NCI-H748 (cell line): ENCODE measurements around the gene RAD54L2.
"Not testable (repeated sequence)": the region's sequence is repeated elsewhere in the genome, so short reads cannot be mapped to it uniquely, and the experiment has no call there.

Experiments used
- DNase-seq: peaks from one replicate; lab custom pipeline; 2025; ENCODE audit not compliant: unreplicated experiment; lab: John Stamatoyannopoulos, UW

Gene RAD54L2

DNA sequence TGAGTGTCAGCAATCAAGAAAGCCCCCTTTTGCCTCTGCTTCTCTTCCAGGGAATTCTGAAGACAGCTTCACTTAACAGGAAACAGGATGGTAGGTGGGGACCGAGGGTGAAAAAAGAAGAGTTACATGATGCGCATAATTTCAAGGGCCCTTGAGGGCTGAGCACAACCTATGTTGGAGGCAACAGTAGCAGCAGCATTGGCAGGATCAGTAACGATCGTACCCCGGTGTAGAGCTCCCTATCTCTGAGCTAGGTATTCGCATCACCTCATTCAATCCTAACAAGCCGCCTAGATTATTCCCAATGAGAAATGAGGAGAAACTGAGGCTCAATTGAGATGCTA lies 432 bp upstream of the RAD54L2 start:
- peak; percentile 55 for DNase-seq

DNA sequence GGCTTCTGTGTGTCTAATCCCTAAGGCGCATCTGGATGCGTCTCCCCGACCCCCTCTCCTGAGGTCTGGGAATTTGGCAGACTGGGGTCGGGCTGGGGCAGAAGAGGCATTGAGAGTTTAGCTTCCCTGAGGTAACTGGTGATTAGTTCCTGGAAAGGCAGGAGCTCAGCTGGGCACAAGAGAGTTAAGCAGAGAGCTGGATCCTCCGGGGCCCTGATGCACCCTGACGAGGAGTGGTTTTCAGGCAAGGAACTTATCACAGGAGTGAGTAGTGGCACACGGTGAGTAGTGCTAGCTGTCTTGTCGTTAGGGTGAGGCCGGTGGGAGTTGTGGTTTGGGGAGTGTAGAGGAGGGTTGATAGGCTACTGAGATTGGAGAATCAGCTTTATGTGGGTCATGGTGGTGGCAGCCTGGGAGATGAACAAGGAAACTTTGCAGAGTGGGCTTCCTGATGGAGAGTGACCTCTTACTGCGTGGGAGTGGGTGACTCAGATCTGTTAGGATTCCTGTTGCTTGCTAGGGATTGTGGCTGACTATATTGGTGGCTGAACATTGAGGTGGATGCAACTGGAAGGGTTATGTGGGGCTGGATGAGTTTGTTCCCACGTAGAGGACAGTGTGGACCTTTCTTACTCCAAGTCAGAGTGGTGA lies 897 bp downstream of the RAD54L2 start:
- DNase-seq, result peak; percentile 16

GRCh38 chr3:51542596-51542995 lies 4.1 kb downstream of the RAD54L2 start:
- not testable (repeated sequence) for DNase-seq

DNA sequence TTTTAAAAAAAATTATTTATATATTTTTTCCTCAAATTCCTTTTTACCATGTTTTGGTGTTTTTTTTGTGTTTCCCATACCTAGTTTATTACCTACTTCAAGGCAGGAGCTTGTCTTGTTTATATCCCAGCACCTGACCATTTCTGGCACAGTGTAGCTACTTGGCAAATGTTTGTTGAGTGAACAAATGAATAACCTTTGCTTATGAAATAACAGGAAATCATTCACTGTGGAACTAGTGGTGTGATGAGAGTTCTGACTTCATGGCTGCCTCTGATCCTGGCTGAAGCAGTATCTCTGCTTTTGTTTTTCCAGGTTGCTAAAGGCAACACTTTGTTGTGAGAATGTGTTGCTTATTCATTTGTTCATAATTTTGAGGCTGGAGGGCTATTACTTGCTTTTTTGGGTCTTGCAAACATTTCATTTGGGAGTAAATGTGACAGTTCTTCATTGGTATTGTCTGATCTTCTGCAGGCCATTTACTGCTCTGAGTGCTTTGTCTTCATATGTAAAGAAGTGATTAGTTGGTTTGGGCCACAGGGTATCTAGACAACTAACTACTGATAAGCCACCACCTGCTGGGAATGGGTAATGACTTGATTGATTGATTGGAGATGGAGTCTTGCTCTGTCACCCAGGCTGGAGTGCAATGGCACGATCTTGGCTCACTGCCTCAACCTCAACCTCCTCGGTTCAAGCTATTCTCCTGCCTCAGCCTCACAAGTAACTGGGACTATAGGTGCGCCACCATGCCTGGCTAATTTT lies 5.7 kb downstream of the RAD54L2 start:
- DNase-seq, result no peak

DNA sequence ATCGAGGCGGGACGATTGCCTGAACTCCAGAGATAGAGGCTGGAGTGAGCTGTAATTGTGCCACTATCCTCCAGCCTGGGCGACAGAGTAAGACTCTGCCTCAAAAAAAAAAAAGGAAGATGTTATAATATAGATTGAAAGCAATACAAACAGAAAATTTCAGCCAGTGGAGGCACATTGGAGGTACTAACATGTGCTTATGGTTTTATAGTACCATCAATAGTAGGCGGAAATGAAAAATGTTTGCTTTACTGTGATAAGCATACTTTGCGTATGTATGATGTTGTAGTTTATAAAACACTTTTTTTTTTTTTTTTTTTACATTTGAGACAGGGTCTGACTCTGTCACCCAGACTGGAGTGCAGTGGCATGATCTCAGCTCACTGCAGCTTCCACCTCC lies 8.8 kb downstream of the RAD54L2 start:
- DNase-seq, result no peak

- DNase-seq, result no peak
Measured at GRCh38 chr3:51549311-51549710, 10.8 kb downstream of the RAD54L2 start.

GRCh38 chr3:51550080-51550819 lies 11.7 kb downstream of the RAD54L2 start:
- DNase-seq, result no peak

DNA sequence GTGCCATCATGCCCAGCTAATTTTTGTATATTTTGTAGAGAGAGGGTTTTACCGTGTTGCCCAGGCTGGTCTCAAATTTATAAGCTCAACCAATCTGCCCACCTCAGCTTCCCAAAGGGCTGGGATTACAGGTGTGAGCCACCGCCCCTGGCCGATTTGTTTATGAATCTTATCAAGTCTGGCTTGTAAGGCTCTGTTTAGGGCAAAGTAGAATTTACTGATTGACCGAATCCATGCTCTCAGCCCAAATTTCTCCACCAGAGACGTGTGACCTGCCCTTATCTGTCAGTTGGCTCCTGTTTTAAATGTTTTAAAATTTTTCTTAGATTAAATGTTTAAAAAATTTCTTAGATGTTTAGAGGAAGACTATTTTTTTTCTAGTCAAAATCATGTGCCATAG lies 19.5 kb downstream of the RAD54L2 start:
- DNase-seq, result no peak

GRCh38 chr3:51559411-51559888 lies 20.9 kb downstream of the RAD54L2 start:
- DNase-seq, result peak; percentile 26

GRCh38 chr3:51559961-51560360 lies 21.4 kb downstream of the RAD54L2 start:
- DNase-seq, result no peak

DNA sequence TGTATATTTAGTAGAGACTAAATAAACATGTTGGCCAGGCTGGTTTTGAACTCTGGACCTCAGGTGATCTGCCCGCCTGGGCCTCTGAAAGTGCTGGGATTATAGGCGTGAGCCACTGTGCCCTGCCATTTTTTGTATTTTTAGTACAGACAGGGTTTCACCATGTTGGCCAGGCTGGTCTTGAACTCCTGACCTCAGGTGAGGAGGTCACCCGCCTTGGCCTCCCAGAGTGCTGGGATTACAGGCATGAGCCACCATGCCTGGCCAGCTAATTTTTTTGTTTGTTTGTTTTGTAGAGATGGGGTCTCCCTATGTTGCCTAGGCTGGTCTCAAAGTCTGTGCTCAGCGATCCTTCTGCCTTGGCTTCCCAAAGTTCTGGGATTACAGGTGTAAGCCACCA lies 23.9 kb downstream of the RAD54L2 start:
- DNase-seq, result not testable (repeated sequence)

GRCh38 chr3:51568036-51568435 lies 29.5 kb downstream of the RAD54L2 start:
- DNase-seq, result no peak

DNA sequence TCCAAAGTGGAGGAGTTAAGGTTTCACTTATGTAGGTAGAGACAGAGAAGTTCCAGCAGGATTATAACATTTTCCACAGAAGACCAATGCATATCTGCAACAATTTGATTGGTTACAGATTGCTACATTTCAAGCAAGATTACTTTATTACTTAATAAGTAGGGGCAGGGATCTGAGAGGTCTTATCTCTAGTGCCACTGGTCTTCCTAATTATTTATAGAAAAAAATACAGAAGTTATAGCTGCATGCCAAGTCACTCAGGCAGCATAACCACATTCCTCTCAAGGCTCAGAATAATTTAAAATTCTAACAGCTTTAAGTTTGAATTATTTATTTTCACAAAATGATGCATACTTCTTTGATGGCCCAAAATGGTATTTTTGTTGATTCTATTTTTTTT lies 30.5 kb downstream of the RAD54L2 start:
- DNase-seq, result no peak

GRCh38 chr3:51578238-51578637 lies 39.7 kb downstream of the RAD54L2 start:
- no peak for DNase-seq

- no peak for DNase-seq
Measured at GRCh38 chr3:51580418-51580817, 41.9 kb downstream of the RAD54L2 start.

GRCh38 chr3:51581524-51581923 lies 43.0 kb downstream of the RAD54L2 start:
- DNase-seq, result peak; percentile 51

DNA sequence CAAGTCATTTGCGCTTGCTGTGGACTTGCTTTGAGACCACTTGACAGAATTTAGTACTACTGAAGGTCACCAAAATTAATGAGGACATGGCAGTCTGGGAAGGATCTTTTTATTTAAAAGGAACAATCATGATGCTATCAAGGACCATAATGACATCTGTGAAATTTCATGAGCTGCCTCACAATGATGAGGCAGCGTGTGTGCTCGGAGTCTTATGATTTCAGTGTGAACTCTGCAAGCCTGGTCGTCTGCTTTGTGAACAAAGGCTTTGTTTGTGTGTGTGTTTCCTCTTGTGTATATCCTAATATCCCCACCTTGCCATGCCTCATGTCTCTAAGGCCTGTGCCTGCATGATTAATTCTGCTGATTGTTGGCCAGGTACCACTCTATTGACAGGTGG lies 46.7 kb downstream of the RAD54L2 start:
- DNase-seq, result no peak

DNA sequence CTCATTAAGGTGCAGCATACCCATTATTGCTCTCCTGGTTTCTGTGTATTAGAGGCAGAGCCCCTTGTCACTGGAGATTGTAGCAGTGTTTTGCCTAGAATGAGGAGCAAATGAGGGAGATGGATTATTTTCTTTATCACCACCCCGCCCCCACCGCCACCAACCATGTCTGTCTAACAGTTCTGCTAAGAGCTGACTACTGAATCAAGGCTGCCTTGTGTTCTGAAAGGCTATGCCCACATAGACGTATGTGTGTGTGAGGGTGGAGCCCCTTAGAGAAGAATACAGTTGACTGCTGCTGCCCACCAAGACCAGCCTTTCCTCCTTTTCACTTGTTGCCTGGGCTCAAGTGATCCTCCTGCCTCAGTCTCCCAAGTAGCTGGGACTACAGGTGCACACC lies 47.4 kb downstream of the RAD54L2 start:
- no peak for DNase-seq
